ENCODE data around the gene RND3.

RND3 gene

GRCh38 chr2:150495001-150495400, 7.5 kb upstream of the RND3 start:
- H3K4me3 ChIP-seq (ENCODE audit: low read depth, low read length) = no peak overlapping the region
- DNase-seq (ENCODE audit: low read depth) = no peak
- TF ChIP-seq, protein P1, sequence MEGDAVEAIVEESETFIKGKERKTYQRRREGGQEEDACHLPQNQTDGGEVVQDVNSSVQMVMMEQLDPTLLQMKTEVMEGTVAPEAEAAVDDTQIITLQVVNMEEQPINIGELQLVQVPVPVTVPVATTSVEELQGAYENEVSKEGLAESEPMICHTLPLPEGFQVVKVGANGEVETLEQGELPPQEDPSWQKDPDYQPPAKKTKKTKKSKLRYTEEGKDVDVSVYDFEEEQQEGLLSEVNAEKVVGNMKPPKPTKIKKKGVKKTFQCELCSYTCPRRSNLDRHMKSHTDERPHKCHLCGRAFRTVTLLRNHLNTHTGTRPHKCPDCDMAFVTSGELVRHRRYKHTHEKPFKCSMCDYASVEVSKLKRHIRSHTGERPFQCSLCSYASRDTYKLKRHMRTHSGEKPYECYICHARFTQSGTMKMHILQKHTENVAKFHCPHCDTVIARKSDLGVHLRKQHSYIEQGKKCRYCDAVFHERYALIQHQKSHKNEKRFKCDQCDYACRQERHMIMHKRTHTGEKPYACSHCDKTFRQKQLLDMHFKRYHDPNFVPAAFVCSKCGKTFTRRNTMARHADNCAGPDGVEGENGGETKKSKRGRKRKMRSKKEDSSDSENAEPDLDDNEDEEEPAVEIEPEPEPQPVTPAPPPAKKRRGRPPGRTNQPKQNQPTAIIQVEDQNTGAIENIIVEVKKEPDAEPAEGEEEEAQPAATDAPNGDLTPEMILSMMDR (IDR thresholded peaks at IDR 0.05; ENCODE audit: low read depth, low read length, missing control alignments) = no peak
- in situ Hi-C loops (cut with HindIII; ENCODE audit: low sequenced_read_pairs) = no loop called here

DNA sequence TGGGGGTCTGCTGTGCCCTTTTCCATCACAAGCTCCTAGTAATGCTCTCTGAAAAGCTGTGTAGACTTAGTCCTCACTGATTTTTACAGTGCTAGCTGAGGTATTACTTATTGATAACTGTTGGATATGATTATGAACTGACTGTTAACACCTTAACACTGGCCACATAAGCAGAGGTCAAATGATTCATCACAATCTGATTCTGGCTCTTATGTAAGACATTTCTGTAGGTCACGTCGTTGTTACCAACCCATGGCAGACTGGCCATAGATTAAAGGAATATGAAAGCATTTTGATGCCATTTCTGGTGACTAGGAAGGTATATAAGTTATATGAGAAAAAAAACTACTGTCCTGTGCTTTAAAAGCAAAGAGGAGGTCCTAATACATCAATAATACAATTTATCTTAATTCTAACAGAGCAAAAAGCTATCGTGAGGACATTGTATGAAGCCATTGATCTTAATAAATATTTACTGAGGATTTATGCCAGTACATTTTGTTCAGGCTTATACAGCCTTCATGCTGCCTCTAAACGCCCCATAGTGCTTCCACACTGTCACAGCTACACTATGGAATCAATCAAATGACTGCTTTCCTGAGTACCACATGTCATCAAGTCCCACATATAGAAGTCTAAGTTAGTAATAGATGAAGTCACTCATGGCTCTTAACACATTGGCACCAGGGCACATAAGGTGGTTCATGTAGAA, 6.9 kb upstream of the RND3 start:
- in situ Hi-C loops (cut with HindIII; ENCODE audit: low sequenced_read_pairs) = no loop called here
- no peak overlapping the region for H3K4me3 ChIP-seq (ENCODE audit: low read depth, low read length)
- TF ChIP-seq, protein P1 (IDR thresholded peaks at IDR 0.05; ENCODE audit: low read depth, low read length, missing control alignments) = no peak
- DNase-seq (ENCODE audit: low read depth) = no peak

DNA sequence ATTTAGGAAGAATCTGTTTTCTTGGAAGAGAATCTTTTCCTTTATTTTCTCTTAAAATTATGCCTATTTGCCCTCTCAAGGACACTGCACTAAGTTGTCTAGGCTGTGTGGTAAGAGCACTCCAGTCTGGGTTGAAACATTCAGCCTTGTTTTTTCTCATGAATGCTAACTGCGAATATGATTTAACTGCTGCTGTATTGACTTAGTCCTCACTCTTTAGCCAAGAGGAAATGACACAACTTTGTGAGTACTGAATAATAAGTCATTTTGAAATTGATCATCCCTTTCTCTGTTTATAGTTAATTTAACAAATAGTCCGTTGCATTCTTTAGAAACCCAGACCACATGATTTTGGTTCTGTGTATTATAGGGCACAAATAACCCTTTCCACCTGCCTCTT, 4.5 kb upstream of the RND3 start:
- in situ Hi-C loops (cut with HindIII; ENCODE audit: low sequenced_read_pairs) = no loop called here
- TF ChIP-seq, protein P1 (IDR thresholded peaks at IDR 0.05; ENCODE audit: low read depth, low read length, missing control alignments) = no peak
- H3K4me3 ChIP-seq (ENCODE audit: low read depth, low read length) = no peak overlapping the region
- no peak for DNase-seq (ENCODE audit: low read depth)

GRCh38 chr2:150491430-150491829, 4.0 kb upstream of the RND3 start:
- no peak overlapping the region for H3K4me3 ChIP-seq (ENCODE audit: low read depth, low read length)
- TF ChIP-seq, protein P1 (IDR thresholded peaks at IDR 0.05; ENCODE audit: low read depth, low read length, missing control alignments) = no peak
- no peak for DNase-seq (ENCODE audit: low read depth)
- in situ Hi-C loops (cut with HindIII; ENCODE audit: low sequenced_read_pairs) = no loop called here

GRCh38 chr2:150490466-150490865, 3.0 kb upstream of the RND3 start:
- no peak overlapping the region for H3K4me3 ChIP-seq (ENCODE audit: low read depth, low read length)
- DNase-seq (ENCODE audit: low read depth) = no peak
- in situ Hi-C loops (cut with HindIII; ENCODE audit: low sequenced_read_pairs) = no loop called here
- TF ChIP-seq, protein P1 (IDR thresholded peaks at IDR 0.05; ENCODE audit: low read depth, low read length, missing control alignments) = no peak

DNA sequence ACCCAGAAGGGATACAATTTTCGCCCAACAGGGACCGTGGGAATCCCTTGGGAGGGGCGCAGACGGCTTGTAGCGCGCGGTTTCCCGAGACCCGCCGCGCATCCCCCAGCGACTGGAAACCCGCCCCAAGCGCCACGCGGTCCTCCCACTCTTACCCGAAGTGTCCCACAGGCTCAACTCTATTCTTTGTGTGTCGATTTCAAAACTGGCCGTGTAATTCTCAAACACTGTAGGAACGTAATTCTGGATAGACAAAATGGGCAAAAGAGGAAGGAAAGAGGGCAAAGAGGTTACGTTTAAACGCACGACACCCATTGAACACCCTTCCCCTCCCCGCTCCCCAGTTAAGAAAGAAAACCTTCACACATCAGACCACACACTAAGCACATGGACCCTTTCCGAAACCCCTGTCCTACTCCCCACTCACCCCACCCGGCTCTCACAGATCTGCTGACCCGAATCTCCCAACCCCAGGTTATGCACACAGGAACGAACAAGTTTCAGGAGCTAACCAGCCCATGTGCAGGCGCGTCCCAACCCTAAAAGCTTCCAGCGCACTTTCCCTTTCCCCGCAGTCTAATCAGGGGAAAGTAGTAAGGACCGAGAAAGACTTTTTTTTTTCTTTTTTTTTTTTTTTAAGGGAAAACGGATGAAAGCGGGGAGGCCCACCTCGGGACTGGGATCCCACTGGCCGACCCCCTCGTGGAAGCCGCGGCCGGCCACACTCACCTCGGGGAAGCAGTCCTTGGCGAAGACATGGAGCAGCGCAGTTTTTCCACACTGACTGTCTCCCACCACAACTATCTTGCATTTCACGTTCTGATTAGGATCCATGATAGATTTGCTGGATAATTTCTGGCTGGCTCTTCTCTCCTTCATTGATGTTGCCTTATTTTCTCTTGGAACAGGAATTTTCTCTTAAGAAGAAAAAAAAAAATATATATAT, 655 bp downstream of the RND3 start:
- in situ Hi-C loops (cut with HindIII; ENCODE audit: low sequenced_read_pairs) = no loop called here
- DNase-seq (ENCODE audit: low read depth) = no peak
- TF ChIP-seq, protein P1 (IDR thresholded peaks at IDR 0.05; ENCODE audit: low read depth, low read length, missing control alignments) = no peak
- peak overlapping the region; percentile 64 for H3K4me3 ChIP-seq (ENCODE audit: low read depth, low read length)

Data from astrocyte of the cerebellum (primary cell).